GM12878 (cell line): ENCODE data around the gene MSI2. TPM values are rescaled to one million over a fixed set of nuclear protein-coding genes. Genes with fewer than 3 reads are reported as not detected.

ENCODE experiments used
- ATAC-seq: fragments of 200-7000 bp; cut with Tn5 transposase; 3 replicates; pipeline ENCODE4 v1.9.1; 2020; ENCODE audit warnings: mild to moderate bottlenecking, moderate library complexity
- BruUV-seq: library from RNA; stranded (reverse); fragments of 400-500 nt; replicated peaks from 2 replicates; lab custom pipeline; 2021; lab: Mats Ljungman, UMichigan
- CTCF ChIA-PET: fragments of 300-600 bp; sonication (Branson Sonifier 250); formaldehyde crosslinking; extraction: SDS; loops from one replicate; lab custom pipeline; 2021; ENCODE audit warnings: inconsistent platforms; lab: Yijun Ruan, JAX
- POLR2A ChIA-PET: fragments of 350-600 bp; formaldehyde crosslinking; extraction: SDS; loops from one replicate; lab custom pipeline; 2021; ENCODE audit warnings: inconsistent platforms; lab: Charles Lee
- RAD21 ChIA-PET: fragments of 300-600 bp; sonication (Branson Sonifier 250); formaldehyde crosslinking; loops from one replicate; lab custom pipeline; 2023; ENCODE audit warnings: antibody characterized with exemption; ENCODE audit not compliant: unreplicated experiment; lab: Charles Lee
- SMC1A ChIA-PET: fragments of 300-600 bp; sonication (Branson Sonifier 250); formaldehyde crosslinking; loops from one replicate; lab custom pipeline; 2023; ENCODE audit not compliant: unreplicated experiment, uncharacterized antibody; lab: Charles Lee
- DNase-seq: peaks from one replicate; pipeline ENCODE4 v3.0.0-alpha.2; 2011; ENCODE audit warnings: low read depth, low spot score
- FAIRE-seq: peaks from 3 replicates; lab custom pipeline; 2011; peaks lifted over from hg19 to GRCh38; lab: Jason Lieb, UNC
- H2AFZ ChIP-seq: 2 replicates; pipeline ENCODE4 v1.6.0; 2011; ENCODE audit warnings: low read depth, low read length, control low read depth; ENCODE audit not compliant: control insufficient read depth
- H3K27ac ChIP-seq: 2 replicates; pipeline ENCODE4 v1.5.1; 2011; ENCODE audit warnings: control low read depth; ENCODE audit not compliant: control insufficient read depth, insufficient read depth
- H3K27me3 ChIP-seq, 2 experiments: replicated peaks in 1 of 2; 2 replicates each; pipeline versions ENCODE4 v1.6.0 to v1.6.1; 2011; ENCODE audit warnings: low read length in 1 of 2; ENCODE audit not compliant: control insufficient read depth in 2 of 2, insufficient read depth in 2 of 2
- H3K36me3 ChIP-seq, 2 experiments: 2 replicates each; pipeline ENCODE4 v1.5.1; 2011; ENCODE audit warnings: low read length in 1 of 2; ENCODE audit not compliant: control insufficient read depth in 2 of 2, insufficient read depth in 2 of 2
- H3K4me1 ChIP-seq: 2 replicates; pipeline ENCODE4 v1.6.1; 2011; ENCODE audit warnings: mild to moderate bottlenecking, low read length, moderate library complexity, mixed read lengths; ENCODE audit not compliant: control insufficient read depth, insufficient read depth
- H3K4me2 ChIP-seq: 2 replicates; pipeline ENCODE4 v1.6.0; 2011; ENCODE audit warnings: control low read depth; ENCODE audit not compliant: control insufficient read depth, insufficient read depth
- H3K4me3 ChIP-seq: fragments of 200-600 bp; sonication (generic); 2 replicates; pipeline ENCODE4 v1.5.1; 2016
- H3K79me2 ChIP-seq: 2 replicates; pipeline ENCODE4 v1.6.0; 2011; ENCODE audit warnings: low read length; ENCODE audit not compliant: control insufficient read depth, insufficient read depth
- H3K9ac ChIP-seq: 2 replicates; pipeline ENCODE4 v1.8.0; 2011; ENCODE audit warnings: low read length, control low read depth, mixed read lengths; ENCODE audit not compliant: control insufficient read depth, insufficient read depth
- H3K9me3 ChIP-seq: replicated peaks from 3 replicates; pipeline ENCODE4 v1.5.1; 2011; ENCODE audit warnings: mild to moderate bottlenecking, low read length; ENCODE audit not compliant: control insufficient read depth, insufficient read depth
- H4K20me1 ChIP-seq: 2 replicates; pipeline ENCODE4 v1.6.0; 2011; ENCODE audit not compliant: control insufficient read depth, insufficient read depth
- ASH2L ChIP-seq: fragments of 300-600, 200-600 bp; sonication (generic); IDR thresholded peaks from 2 replicates; pipeline ENCODE4 v1.6.1; 2017; ENCODE audit warnings: low read depth, mild to moderate bottlenecking, borderline replicate concordance
- CBX3 ChIP-seq: fragments of 200-600 bp; sonication (generic); IDR thresholded peaks from 2 replicates; pipeline ENCODE4 v1.6.1; 2016; ENCODE audit warnings: low read depth, borderline replicate concordance
- CEBPB ChIP-seq, 2 experiments: fragments of 150-350 bp in 1 of 2; IDR thresholded peaks; 2 replicates each; pipeline ENCODE4 v1.6.1; 2012 to 2014; ENCODE audit warnings: low read depth in 2 of 2, low read length in 2 of 2, borderline replicate concordance in 1 of 2, inconsistent platforms in 1 of 2
- DPF2 ChIP-seq: fragments of 450-650 bp; IDR thresholded peaks from 2 replicates; pipeline ENCODE4 v1.6.1; 2017; ENCODE audit warnings: mild to moderate bottlenecking
- EGR1 ChIP-seq, 2 experiments: IDR thresholded peaks; 1 replicate in 1 of 2; 2 replicates in 1 of 2; pipeline ENCODE4 v1.6.1; 2011 to 2012; ENCODE audit warnings: low read depth in 2 of 2, low read length in 2 of 2, borderline replicate concordance in 1 of 2, mild to moderate bottlenecking in 1 of 2, moderate library complexity in 1 of 2
- ESRRA ChIP-seq: IDR thresholded peaks from 2 replicates; pipeline ENCODE4 v1.6.1; 2012; ENCODE audit warnings: mild to moderate bottlenecking, low read length, improper control_type of control experiment
- EZH2 ChIP-seq: IDR thresholded peaks from 2 replicates; pipeline ENCODE4 v1.6.1; 2012; ENCODE audit warnings: low read depth, mild to moderate bottlenecking, control low read depth, inconsistent platforms, low read length, borderline replicate concordance; ENCODE audit not compliant: control insufficient read depth
- IRF3 ChIP-seq: fragments of 450-650 bp; IDR thresholded peaks from 2 replicates; pipeline ENCODE4 v1.6.1; 2014; ENCODE audit warnings: mild to moderate bottlenecking
- NFIC ChIP-seq: IDR thresholded peaks from 2 replicates; pipeline ENCODE4 v1.6.1; 2012; ENCODE audit warnings: low read depth, mild to moderate bottlenecking, inconsistent platforms, low read length, moderate library complexity
- NFYA ChIP-seq: IDR thresholded peaks from 2 replicates; pipeline ENCODE4 v1.6.1; 2011; ENCODE audit warnings: low read depth, mild to moderate bottlenecking, low read length, improper control_type of control experiment, borderline replicate concordance
- RAD51 ChIP-seq: fragments of 450-650 bp; IDR thresholded peaks from 2 replicates; pipeline ENCODE4 v1.6.1; 2016; ENCODE audit warnings: moderate library complexity, mild to moderate bottlenecking, inconsistent platforms
- SMAD1 ChIP-seq: fragments of 450-650 bp; IDR thresholded peaks from 2 replicates; pipeline ENCODE4 v1.6.1; 2018; ENCODE audit warnings: mild to moderate bottlenecking, low read depth; ENCODE audit not compliant: partially characterized antibody
- SP1 ChIP-seq: IDR thresholded peaks from one replicate; pipeline ENCODE4 v1.6.1; 2011; ENCODE audit warnings: low read depth, low read length
- STAT1 ChIP-seq: fragments of 450-650 bp; conservative IDR thresholded peaks from 2 replicates; pipeline ENCODE4 v1.6.1; 2014; ENCODE audit warnings: antibody characterized with exemption, mild to moderate bottlenecking
- STAT3 ChIP-seq: IDR thresholded peaks from 2 replicates; pipeline ENCODE4 v1.6.1; 2011; ENCODE audit warnings: low read depth, low read length, improper control_type of control experiment
- TAF1 ChIP-seq: IDR thresholded peaks from 2 replicates; pipeline ENCODE4 v1.6.1; 2011; ENCODE audit warnings: mild to moderate bottlenecking, low read depth, low read length, borderline replicate concordance
- TCF7 ChIP-seq: IDR thresholded peaks from 2 replicates; pipeline ENCODE4 v1.6.1; 2014; ENCODE audit warnings: antibody characterized with exemption, borderline replicate concordance
- USF2 ChIP-seq: IDR thresholded peaks from 2 replicates; pipeline ENCODE4 v1.6.1; 2011; ENCODE audit warnings: low read depth, low read length, improper control_type of control experiment, borderline replicate concordance
- ZNF24 ChIP-seq: fragments of 450-650 bp; IDR thresholded peaks from 2 replicates; pipeline ENCODE4 v1.6.1; 2017; ENCODE audit warnings: antibody characterized with exemption, mild to moderate bottlenecking
- ZSCAN29 ChIP-seq: fragments of 450-650 bp; IDR thresholded peaks from 2 replicates; pipeline ENCODE4 v1.6.1; 2017; ENCODE audit warnings: mild to moderate bottlenecking, moderate library complexity
- WGBS: methylation state at CpG from one replicate; pipeline ENCODE4 v1.1.6; 2016; ENCODE audit warnings: low lambda C conversion rate; ENCODE audit not compliant: insufficient replicate concordance, insufficient coverage; ENCODE audit errors: missing lambda C conversion rate; 5-methylcytosine and 5-hydroxymethylcytosine counted together
- in situ Hi-C: fragments of 300-500 bp; cut with MboI; formaldehyde crosslinking; loops from 9 replicates; pipeline ENCODE4 v1.14.3; 2018; ENCODE audit warnings: mixed read lengths
- intact Hi-C: fragments of 100-400 bp; cut with micrococcal nuclease; formaldehyde crosslinking; loops from one replicate; pipeline ENCODE4 v1.14.2; 2022; ENCODE audit not compliant: unreplicated experiment
- polyA plus RNA-seq, 11 experiments: library from polyadenylated mRNA; depleted of rRNA in 4 of 11; unstranded in 6 of 11; stranded (reverse) in 5 of 11; fragments of >200 nt; fragmentation: Nextera tagmentation in 4 of 11; fragmentation: Illumina TruSeq in 1 of 11; extraction: Ambion mirVana in 4 of 11; extraction: Trizol in 1 of 11; gene quantifications; 1 replicate in 1 of 11; 2 replicates in 10 of 11; pipeline versions ENCODE4 v1.2.1 to v1.2.3, GENCODE V29; 2011 to 2016; ENCODE audit warnings: inconsistent platforms in 2 of 11, missing spikeins in 2 of 11, low read depth in 1 of 11
- total RNA-seq, 4 experiments: library from RNA; depleted of rRNA in 3 of 4; stranded (reverse); fragments of >200 nt in 3 of 4; fragmentation: Illumina TruSeq in 1 of 4; extraction: Trizol in 1 of 4; gene quantifications; 2 replicates each; pipeline versions ENCODE4 v1.2.1 to v1.2.3, GENCODE V29; 2013 to 2021

Gene MSI2
- total and polyA plus RNA-seq, 10 of the 15 experiments (the other 5 are each of a cell fraction or from before 2014, with no cell fraction given), result 6.1 to 76.1 (median 42.0) TPM

- TF ChIP-seq SP1, result no peak
- no peak for TF ChIP-seq ASH2L
- TF ChIP-seq STAT3, result no peak
- TF ChIP-seq TCF7, result no peak
- TF ChIP-seq SMAD1, result no peak
- TF ChIP-seq ESRRA, result no peak
- no peak for TF ChIP-seq TAF1
Observed at GRCh38 chr17:57249520-57249919, 6.8 kb upstream of the MSI2 start (continued).

GRCh38 chr17:57251211-57251787 lies 5.0 kb upstream of the MSI2 start:
- no TSS peak for BruUV-seq
- H3K36me3 ChIP-seq, result no peaks in the 10 kb centered on the region
- ChIA-PET SMC1A (no interaction called here), POLR2A (no interaction called here), RAD21 (interaction anchor here (0.6 to 1.5 kb wide), 5 partner anchors 8 to 429 kb away, joined by 3 to 5 read pairs (median 3); no protein-coding TSS in a partner anchor), CTCF (interaction anchor here (0.9 to 1.0 kb wide), 3 partner anchors 8 to 421 kb away, joined by 3 to 6 read pairs (median 4); no protein-coding TSS in a partner anchor)
- no peaks in the 10 kb centered on the region for H3K27me3 ChIP-seq
- H4K20me1 ChIP-seq, result no peaks in the 10 kb centered on the region
- 0% methylated on average over 1 of the region's 1 CpG for WGBS
- intact Hi-C loops, result no loop called here
- H3K27ac ChIP-seq, result no peak overlapping the region
- H3K9ac ChIP-seq, result no peak overlapping the region
- ATAC-seq (no peak), DNase-seq (no peak), FAIRE-seq (no peak)
- no peak overlapping the region for H3K4me3 ChIP-seq
- H2AFZ ChIP-seq, result no peak overlapping the region
- peaks cover 3% of the 10 kb centered on the region; the same call in 1 of the 2 replicates for H3K4me1 ChIP-seq
- H3K9me3 ChIP-seq, result no peaks in the 10 kb centered on the region; the same call in 1 of the 3 replicates
- H3K4me2 ChIP-seq, result no peak overlapping the region
- in situ Hi-C loops, result no loop called here
- H3K79me2 ChIP-seq, result no peaks in the 10 kb centered on the region
- TF ChIP-seq CEBPB (IDR thresholded peaks at IDR 0.05; ENCODE audit: borderline replicate concordance in 1 of 2, low read depth in 2 of 2, low read length in 2 of 2), result no peak
- no peak for TF ChIP-seq USF2
- no peak for TF ChIP-seq EGR1 (IDR thresholded peaks at IDR 0.05; ENCODE audit: borderline replicate concordance in 1 of 2, low read depth in 2 of 2, low read length in 2 of 2)
- TF ChIP-seq ZSCAN29, result no peak
- TF ChIP-seq NFYA, result no peak
- TF ChIP-seq IRF3, result no peak
- TF ChIP-seq ESRRA, result no peak
- no peak for TF ChIP-seq DPF2
- no peak for TF ChIP-seq STAT1
- TF ChIP-seq EZH2, result no peak
- no peak for TF ChIP-seq RAD51
- TF ChIP-seq CBX3, result no peak
- no peak for TF ChIP-seq ZNF24
- TF ChIP-seq NFIC, result no peak
